SK-N-MC (cell line): Measurements from ENCODE around the gene MTX3.

Source experiments
- EZH2 ChIP-seq: fragments of 200-600 bp; sonication (generic); IDR thresholded peaks from one replicate; pipeline ENCODE4 v1.6.1; 2017; ENCODE audit warnings: antibody characterized with exemption
- FOXP2 ChIP-seq: optimal IDR thresholded peaks from 2 replicates; pipeline ENCODE3; 2011; ENCODE audit warnings: mild to moderate bottlenecking, moderate library complexity; ENCODE audit not compliant: insufficient read depth; ENCODE audit errors: extremely low read length, control extremely low read depth
- POLR2AphosphoS5 ChIP-seq: IDR thresholded peaks from 2 replicates; pipeline ENCODE4 v1.6.1; 2012; ENCODE audit warnings: mild to moderate bottlenecking, low read depth, low read length, borderline replicate concordance

DNA sequence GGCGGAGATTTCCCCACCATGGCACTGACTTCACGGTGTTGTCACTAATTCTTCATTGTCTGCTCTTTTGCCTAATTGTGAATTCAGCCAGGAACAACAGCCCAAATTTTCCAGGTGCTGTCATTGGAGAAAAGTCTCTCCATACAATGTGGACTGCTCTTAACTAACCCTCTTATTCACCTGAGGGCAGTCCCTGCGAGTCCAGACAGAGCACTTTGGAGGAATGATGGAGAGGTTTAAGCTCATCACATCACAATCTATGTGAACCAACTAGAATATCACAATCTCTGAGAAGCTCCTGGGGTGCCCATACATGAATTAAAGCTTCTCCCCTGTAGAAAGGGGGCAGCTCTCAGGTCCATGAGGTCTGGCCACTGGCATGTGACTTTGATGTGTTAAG is 56.4 kb downstream of the MTX3 start:
- TF ChIP-seq POLR2AphosphoS5, result no peak
- TF ChIP-seq EZH2, result no peak
- TF ChIP-seq FOXP2, result no peak
